Gastrocnemius medialis (tissue), 4 donors: ENCODE results near the gene MAD2L1. TPM values are rescaled to one million over a fixed set of nuclear protein-coding genes. Genes with fewer than 3 reads are reported as not detected.

ENCODE experiments used
- ATAC-seq, 2 donors: fragments of 150-250 bp; one replicate each; pipeline ENCODE4 v1.9.1; 2016
- DNase-seq, 2 donors: peaks; one replicate each; pipeline ENCODE4 v3.0.0-alpha.2; 2019
- H3K27ac ChIP-seq, 4 donors: fragments of 200-600 bp; sonication (generic); 1 replicate in 1 of 4; 2 replicates in 3 of 4; pipeline ENCODE4 v1.5.1; 2016 to 2018; ENCODE audit warnings: mild to moderate bottlenecking in 2 of 4, moderate library complexity in 1 of 4
- H3K27me3 ChIP-seq, 3 donors: fragments of 200-600 bp; sonication (generic) in 2 of 3; 1 replicate in 1 of 3; 2 replicates in 2 of 3; pipeline versions ENCODE4 v1.5.1 to v1.6.0; 2016 to 2019; ENCODE audit warnings: mild to moderate bottlenecking in 1 of 3, moderate library complexity in 1 of 3
- H3K36me3 ChIP-seq, 2 donors: fragments of 200-600 bp; sonication (generic) in 1 of 2; one replicate each; pipeline ENCODE4 v1.5.1; 2017 to 2018
- H3K4me1 ChIP-seq, 2 donors: fragments of 200-600 bp; sonication (generic) in 1 of 2; one replicate each; pipeline ENCODE4 v1.5.1; 2016 to 2017; ENCODE audit warnings: mild to moderate bottlenecking in 2 of 2
- H3K4me3 ChIP-seq, 4 donors: fragments of 200-600 bp; sonication (generic) in 3 of 4; 1 replicate in 1 of 4; 2 replicates in 3 of 4; pipeline ENCODE4 v1.5.1; 2016 to 2019; ENCODE audit warnings: mild to moderate bottlenecking in 2 of 4
- H3K9me3 ChIP-seq, 3 donors: fragments of 200-600 bp; sonication (generic) in 2 of 3; 1 replicate in 1 of 3; 2 replicates in 2 of 3; pipeline ENCODE4 v1.5.1; 2016 to 2019
- CTCF ChIP-seq, 5 experiments: fragments of 450-650 bp in 3 of 5; fragments of 200-600 bp in 2 of 5; sonication (generic) in 2 of 5; IDR thresholded peaks in 4 of 5; conservative IDR thresholded peaks in 1 of 5; 1 replicate in 4 of 5; 2 replicates in 1 of 5; pipeline ENCODE4 v1.5.1; 2016 to 2019; ENCODE audit warnings: antibody characterized with exemption in 5 of 5, mild to moderate bottlenecking in 3 of 5, moderate library complexity in 3 of 5
- POLR2A ChIP-seq, 2 donors: fragments of 450-650 bp; IDR thresholded peaks; one replicate each; pipeline ENCODE4 v1.6.1; 2017; ENCODE audit warnings: antibody characterized with exemption in 2 of 2, mild to moderate bottlenecking in 2 of 2, moderate library complexity in 2 of 2
- in situ Hi-C, 4 donors: fragments of 200-750 bp; cut with MboI; loops; one replicate each; pipeline versions ENCODE4 v1.15.0 to v1.8.0; 2017; ENCODE audit warnings: low sequenced_read_pairs in 4 of 4
- intact Hi-C: fragments of 100-400 bp; cut with DNase I; formaldehyde crosslinking; loops from one replicate; pipeline ENCODE4 v1.15.1; 2023; ENCODE audit warnings: low total_unique reads
- total RNA-seq, 4 donors: library from RNA; depleted of rRNA; stranded (reverse); fragments of >200 nt; gene quantifications; one replicate each; pipeline versions ENCODE4 v1.1.0 to v1.2.3, GENCODE V29; 2016

Gene MAD2L1
- total RNA-seq, 4 donors from 2014 or later = 0.33 to 7.7 (median 1.5) TPM

- intact Hi-C loops = no loop called here
- DNase-seq = no peak
Observed at GRCh38 chr4:120018786-120019185, 47.9 kb downstream of the MAD2L1 start.

GRCh38 chr4:120017939-120018692 is 48.5 kb downstream of the MAD2L1 start:
- Histone ChIP-seq H3K27ac (no peak overlapping the region), H3K27me3 (no peaks in the 10 kb centered on the region), H3K4me3 (no peak overlapping the region), H3K9me3 (no peaks in the 10 kb centered on the region), H3K4me1 (no peaks in the 10 kb centered on the region), H3K36me3 (no peaks in the 10 kb centered on the region)
- ATAC-seq = no peak
- in situ Hi-C loops (no loop called here), intact Hi-C loops (no loop called here)
- TF ChIP-seq POLR2A (IDR thresholded peaks at IDR 0.05) (no peak), CTCF (IDR thresholded peaks at IDR 0.05 in 4 of 5, conservative IDR thresholded peaks at IDR 0.05 in 1 of 5) (no peak)
- no peak for DNase-seq

More at GRCh38 chr4:120018786-120019185, 47.9 kb downstream of the MAD2L1 start:
- no peaks in the 10 kb centered on the region for H3K4me1 ChIP-seq
- H3K36me3 ChIP-seq = no peaks in the 10 kb centered on the region
- no peak overlapping the region for H3K27ac ChIP-seq
- no peaks in the 10 kb centered on the region for H3K9me3 ChIP-seq
- H3K4me3 ChIP-seq = no peak overlapping the region
- H3K27me3 ChIP-seq = no peaks in the 10 kb centered on the region
- ATAC-seq = no peak
- in situ Hi-C loops = no loop called here
- TF ChIP-seq CTCF (IDR thresholded peaks at IDR 0.05 in 4 of 5, conservative IDR thresholded peaks at IDR 0.05 in 1 of 5) (no peak), POLR2A (IDR thresholded peaks at IDR 0.05) (no peak)

DNA sequence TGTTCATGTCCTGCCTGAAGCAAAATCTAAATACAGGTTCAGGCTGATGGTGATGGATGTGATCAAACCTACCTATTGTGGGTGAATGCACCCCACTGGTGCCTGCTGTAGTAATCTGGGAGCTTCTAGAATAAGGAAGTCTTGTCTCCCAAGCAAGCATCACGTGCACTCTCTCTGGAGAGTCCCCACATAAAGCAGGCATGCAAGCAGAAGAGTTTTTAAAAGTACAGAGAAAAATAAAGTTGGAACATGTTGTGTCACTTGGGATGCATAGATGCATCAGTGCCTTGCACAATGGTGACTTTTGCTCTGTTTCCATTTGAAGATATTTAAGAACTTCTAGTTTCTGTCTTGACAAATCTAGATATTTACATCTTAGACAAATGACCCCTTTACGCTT is 54.9 kb downstream of the MAD2L1 start:
- in situ Hi-C loops = no loop called here
- H3K27ac ChIP-seq = no peak overlapping the region
- H3K9me3 ChIP-seq = no peaks in the 10 kb centered on the region
- H3K4me1 ChIP-seq = no peaks in the 10 kb centered on the region
- no peak for DNase-seq
- no peak overlapping the region for H3K4me3 ChIP-seq
- no peak for ATAC-seq
- TF ChIP-seq POLR2A (IDR thresholded peaks at IDR 0.05) (no peak), CTCF (IDR thresholded peaks at IDR 0.05 in 4 of 5, conservative IDR thresholded peaks at IDR 0.05 in 1 of 5) (no peak)
- H3K36me3 ChIP-seq = no peaks in the 10 kb centered on the region
- no peaks in the 10 kb centered on the region for H3K27me3 ChIP-seq
- intact Hi-C loops = no loop called here

GRCh38 chr4:120010646-120011045 is 56.0 kb downstream of the MAD2L1 start:
- ATAC-seq (no peak), DNase-seq (no peak)
- Histone ChIP-seq H3K9me3 (no peaks in the 10 kb centered on the region), H3K36me3 (no peaks in the 10 kb centered on the region), H3K4me3 (no peak overlapping the region), H3K4me1 (no peaks in the 10 kb centered on the region), H3K27ac (no peak overlapping the region), H3K27me3 (no peaks in the 10 kb centered on the region)
- intact Hi-C loops = no loop called here
- TF ChIP-seq POLR2A (IDR thresholded peaks at IDR 0.05) (no peak), CTCF (IDR thresholded peaks at IDR 0.05 in 4 of 5, conservative IDR thresholded peaks at IDR 0.05 in 1 of 5) (no peak)
- in situ Hi-C loops = no loop called here

GRCh38 chr4:120009731-120010130 is 56.9 kb downstream of the MAD2L1 start:
- Histone ChIP-seq H3K27me3 (no peaks in the 10 kb centered on the region), H3K36me3 (no peaks in the 10 kb centered on the region), H3K27ac (no peak overlapping the region), H3K4me3 (no peak overlapping the region), H3K4me1 (no peaks in the 10 kb centered on the region), H3K9me3 (no peaks in the 10 kb centered on the region)
- ATAC-seq (no peak), DNase-seq (no peak)
- TF ChIP-seq POLR2A (IDR thresholded peaks at IDR 0.05) = no peak
- TF ChIP-seq CTCF (IDR thresholded peaks at IDR 0.05 in 4 of 5, conservative IDR thresholded peaks at IDR 0.05 in 1 of 5) = no peak
- intact Hi-C loops = no loop called here
- in situ Hi-C loops = no loop called here
